Upper lobe of right lung (tissue), 1 donor: ENCODE measurements around the gene LRRC63. TPM values are rescaled to one million over a fixed set of nuclear protein-coding genes. Genes with fewer than 3 reads are reported as not detected.

Source experiments
- ATAC-seq: fragments of 200-7000 bp; cut with Tn5 transposase; one replicate; pipeline ENCODE4 v1.9.1; 2020; ENCODE audit warnings: mild to moderate bottlenecking, moderate library complexity
- DNase-seq: peaks from one replicate; pipeline ENCODE4 v3.0.0-alpha.2; 2020
- H3K27ac ChIP-seq: fragments of 200-600 bp; one replicate; pipeline ENCODE4 v1.8.0; 2022
- H3K27me3 ChIP-seq: fragments of 200-600 bp; one replicate; pipeline ENCODE4 v1.8.0; 2022; ENCODE audit warnings: mild to moderate bottlenecking
- H3K36me3 ChIP-seq: fragments of 200-600 bp; one replicate; pipeline ENCODE4 v1.8.0; 2022
- H3K4me1 ChIP-seq: fragments of 200-600 bp; one replicate; pipeline ENCODE4 v1.8.0; 2022
- H3K4me3 ChIP-seq: fragments of 200-600 bp; one replicate; pipeline ENCODE4 v1.8.0; 2022; ENCODE audit warnings: mild to moderate bottlenecking
- H3K9me3 ChIP-seq: fragments of 200-600 bp; one replicate; pipeline ENCODE4 v1.8.0; 2022
- CTCF ChIP-seq: fragments of 200-600 bp; IDR thresholded peaks from one replicate; pipeline ENCODE4 v1.8.0; 2022; ENCODE audit warnings: antibody characterized with exemption
- intact Hi-C: fragments of 100-400 bp; cut with DNase I; formaldehyde crosslinking; loops from one replicate; pipeline ENCODE4 v1.11.0; 2022
- total RNA-seq: library from RNA; stranded (reverse); fragmentation: NEBNext Ultra II Directional; extraction: Animal tissue kit (Norgen Biotek cat#: 25700); gene quantifications from one replicate; pipeline ENCODE4 v1.2.1, GENCODE V29; 2021
- donor health status: DM: no; HTN: yes; CAD: no; lungs with severe emphysema.

LRRC63 gene
- total RNA-seq, 1 donor from 2014 or later, result 0.29 TPM

GRCh38 chr13:46195016-46195415 lies 16.7 kb upstream of the LRRC63 start:
- Histone ChIP-seq H3K27me3 (no peaks in the 10 kb centered on the region), H3K9me3 (no peaks in the 10 kb centered on the region), H3K27ac (peak overlapping the region; percentile 9), H3K4me1 (no peaks in the 10 kb centered on the region), H3K36me3 (no peaks in the 10 kb centered on the region), H3K4me3 (no peak overlapping the region)
- ATAC-seq (peak; percentile 56), DNase-seq (no peak)
- intact Hi-C loops, result no loop called here
- TF ChIP-seq CTCF, result no peak

GRCh38 chr13:46197299-46198048 lies 14.3 kb upstream of the LRRC63 start:
- intact Hi-C loops, result no loop called here
- no peak for TF ChIP-seq CTCF
- ATAC-seq, result no peak

GRCh38 chr13:46198696-46199193 lies 13.0 kb upstream of the LRRC63 start:
- no peak for TF ChIP-seq CTCF
- Histone ChIP-seq H3K9me3 (no peaks in the 10 kb centered on the region), H3K27ac (no peak overlapping the region), H3K27me3 (no peaks in the 10 kb centered on the region), H3K4me1 (peaks cover 9% of the 10 kb centered on the region), H3K4me3 (no peak overlapping the region), H3K36me3 (no peaks in the 10 kb centered on the region)
- intact Hi-C loops, result no loop called here
- DNase-seq (no peak), ATAC-seq (no peak)

More at GRCh38 chr13:46197299-46198048, 14.3 kb upstream of the LRRC63 start:
- DNase-seq, result no peak
- H3K36me3 ChIP-seq, result no peaks in the 10 kb centered on the region
- H3K4me1 ChIP-seq, result peaks cover 2% of the 10 kb centered on the region
- no peaks in the 10 kb centered on the region for H3K27me3 ChIP-seq
- H3K4me3 ChIP-seq, result no peak overlapping the region
- H3K9me3 ChIP-seq, result no peaks in the 10 kb centered on the region
- H3K27ac ChIP-seq, result no peak overlapping the region

GRCh38 chr13:46202188-46202795 lies 9.4 kb upstream of the LRRC63 start:
- no peaks in the 10 kb centered on the region for H3K36me3 ChIP-seq
- DNase-seq (no peak), ATAC-seq (peak; percentile 39)
- TF ChIP-seq CTCF, result no peak
- no peak overlapping the region for H3K4me3 ChIP-seq
- no peak overlapping the region for H3K27ac ChIP-seq
- H3K27me3 ChIP-seq, result no peaks in the 10 kb centered on the region
- H3K4me1 ChIP-seq, result peaks cover 9% of the 10 kb centered on the region
- intact Hi-C loops, result no loop called here
- no peaks in the 10 kb centered on the region for H3K9me3 ChIP-seq

GRCh38 chr13:46202966-46203365 lies 8.8 kb upstream of the LRRC63 start:
- no peak for TF ChIP-seq CTCF
- no peak for ATAC-seq
- no peak for DNase-seq

More at GRCh38 chr13:46202966-46203365, 8.8 kb upstream of the LRRC63 start:
- no peaks in the 10 kb centered on the region for H3K27me3 ChIP-seq
- peaks cover 9% of the 10 kb centered on the region for H3K4me1 ChIP-seq
- intact Hi-C loops, result no loop called here
- no peak overlapping the region for H3K27ac ChIP-seq
- no peaks in the 10 kb centered on the region for H3K36me3 ChIP-seq
- H3K9me3 ChIP-seq, result no peaks in the 10 kb centered on the region
- no peak overlapping the region for H3K4me3 ChIP-seq
